ENCODE measurements around the gene GOLPH3. TPM values are rescaled to one million over a fixed set of nuclear protein-coding genes. Genes with fewer than 3 reads are reported as not detected.
A peak's percentile ranks its signal among the peaks of the same experiment; 100 is the strongest.

The GOLPH3 gene
- total and polyA plus RNA-seq, 2 experiments from 2014 or later = 68.5 to 96.1 TPM

- TF ChIP-seq EZH2phosphoT487 (IDR thresholded peaks at IDR 0.05; ENCODE audit: unreplicated experiment) (no peak), CTCF (conservative IDR thresholded peaks at IDR 0.05; ENCODE audit: low read depth in 2 of 2) (no peak), NANOG (IDR thresholded peaks at IDR 0.05; ENCODE audit: borderline replicate concordance) (no peak), EZH2 (IDR thresholded peaks at IDR 0.05; ENCODE audit: low read depth, unreplicated experiment) (no peak), JUNB (IDR thresholded peaks at IDR 0.05; ENCODE audit: unreplicated experiment) (no peak)
These were observed 43.3 kb downstream of the GOLPH3 start (continued) for GRCh38 chr5:32130865-32131264.

GRCh38 chr5:32129074-32129598 is 45.0 kb downstream of the GOLPH3 start:
- no peak overlapping the region for H3K4me3 ChIP-seq
- no peak for DNase-seq (ENCODE audit: low spot score)
- H3F3A ChIP-seq (replicated peaks; ENCODE audit: low read depth) = no peaks in the 10 kb centered on the region
- H2AFZ ChIP-seq = no peak overlapping the region
- H4K20me1 ChIP-seq (replicated peaks; ENCODE audit: insufficient read depth) = peaks cover 23% of the 10 kb centered on the region
- no peak overlapping the region for H3K4me2 ChIP-seq
- Mint-ChIP-seq H3K27ac (no peak overlapping the region), H3K4me3 (no peak overlapping the region), H3K36me3 (ENCODE audit: low read depth) (peaks cover 26% of the 10 kb centered on the region; the same call in 2 of the 3 replicates), H3K27me3 (ENCODE audit: insufficient read depth, low read depth, poor library complexity) (no peaks in the 10 kb centered on the region), H3K9me3 (no peaks in the 10 kb centered on the region), H3K4me1 (peaks cover 11% of the 10 kb centered on the region)
- peak overlapping the region; percentile 57; the same call in 1 of the 2 replicates for H3K27ac ChIP-seq (ENCODE audit: low read depth)
- H3K4me1 ChIP-seq (ENCODE audit: insufficient read depth) = no peaks in the 10 kb centered on the region
- no peaks in the 10 kb centered on the region for H3K9me2 ChIP-seq (ENCODE audit: insufficient read depth)
- no peaks in the 10 kb centered on the region for H3K27me3 ChIP-seq (ENCODE audit: insufficient read depth)
- peaks cover 86% of the 10 kb centered on the region for H3K79me2 ChIP-seq (replicated peaks; ENCODE audit: insufficient read depth)
- H3K36me3 ChIP-seq (ENCODE audit: insufficient read depth) = peaks cover 9% of the 10 kb centered on the region; the same call in 1 of the 2 replicates
- ATAC-seq = no peak
- TF ChIP-seq CREB1 (CRISPR knock-in tag; IDR thresholded peaks at IDR 0.05; ENCODE audit: low read depth) (no peak), ZNF331 (CRISPR knock-in tag; IDR thresholded peaks at IDR 0.05; ENCODE audit: low read depth) (no peak), POLR2AphosphoS5 (IDR thresholded peaks at IDR 0.05; ENCODE audit: low read depth) (no peak), STAT1 (IDR thresholded peaks at IDR 0.05; ENCODE audit: unreplicated experiment) (no peak), EZH2phosphoT487 (IDR thresholded peaks at IDR 0.05; ENCODE audit: unreplicated experiment) (no peak), ETS1 (IDR thresholded peaks at IDR 0.05) (no peak), REST (IDR thresholded peaks at IDR 0.05; ENCODE audit: unreplicated experiment) (no peak), ZNF462 (CRISPR knock-in tag; IDR thresholded peaks at IDR 0.05) (no peak), JUNB (IDR thresholded peaks at IDR 0.05; ENCODE audit: unreplicated experiment) (no peak), ZNF114 (CRISPR knock-in tag; IDR thresholded peaks at IDR 0.05) (no peak), NANOG (IDR thresholded peaks at IDR 0.05; ENCODE audit: borderline replicate concordance) (no peak)

Data from GM23338 (cell line).